WI38 (cell line): ENCODE results near the gene IMP4.

Experiments used
- H3K4me3 ChIP-seq: 2 replicates; pipeline ENCODE4 v1.5.1; 2011; ENCODE audit warnings: low read depth, mild to moderate bottlenecking, control low read depth, low read length
- CTCF ChIP-seq: IDR thresholded peaks from 2 replicates; pipeline ENCODE4 v1.5.1; 2012; ENCODE audit warnings: low read depth, mild to moderate bottlenecking, control low read depth, low read length

IMP4 gene

GRCh38 chr2:130369311-130369964 lies 26.7 kb downstream of the IMP4 start:
- no peak overlapping the region for H3K4me3 ChIP-seq
- TF ChIP-seq CTCF = no peak

- no peak overlapping the region for H3K4me3 ChIP-seq
- no peak for TF ChIP-seq CTCF
These were observed 27.3 kb downstream of the IMP4 start for GRCh38 chr2:130369965-130370341.

- no peak for TF ChIP-seq CTCF
- no peak overlapping the region for H3K4me3 ChIP-seq
These were observed 27.8 kb downstream of the IMP4 start for GRCh38 chr2:130370490-130370889.

GRCh38 chr2:130371723-130372054 lies 29.0 kb downstream of the IMP4 start:
- no peak for TF ChIP-seq CTCF
- peak overlapping the region; percentile 95 for H3K4me3 ChIP-seq

- peak; percentile 87 for TF ChIP-seq CTCF
- H3K4me3 ChIP-seq = peak overlapping the region; percentile 95
These were observed 29.5 kb downstream of the IMP4 start for GRCh38 chr2:130372055-130372832.

GRCh38 chr2:130372833-130373807 lies 30.4 kb downstream of the IMP4 start:
- peak overlapping the region; percentile 95 for H3K4me3 ChIP-seq
- TF ChIP-seq CTCF = no peak
